Brain microvascular endothelial cell (primary cell): ENCODE data around the gene ARHGAP32.
"Not testable (repeated sequence)": the region's sequence is repeated elsewhere in the genome, so short reads cannot be mapped to it uniquely, and the experiment has no call there.

ENCODE experiments used
- DNase-seq: peaks from one replicate; pipeline ENCODE4 v3.0.0-alpha.2; 2020
- H3K27ac ChIP-seq: fragments of 250-450 bp; sonication (Bioruptor Pico); 2 replicates; pipeline ENCODE4 v1.5.1; 2020; ENCODE audit warnings: mild to moderate bottlenecking, moderate library complexity
- H3K27me3 ChIP-seq: fragments of 250-450 bp; sonication (Bioruptor Pico); replicated peaks from 2 replicates; pipeline ENCODE4 v1.5.1; 2020; ENCODE audit warnings: mild to moderate bottlenecking
- H3K36me3 ChIP-seq: fragments of 250-450 bp; sonication (Bioruptor Pico); replicated peaks from 2 replicates; pipeline ENCODE4 v1.5.1; 2020; ENCODE audit warnings: mild to moderate bottlenecking
- H3K4me3 ChIP-seq: 2 replicates; pipeline ENCODE4 v1.5.1; 2011; ENCODE audit warnings: low read depth, mild to moderate bottlenecking, control low read depth, low read length, moderate library complexity
- in situ Hi-C: cut with HindIII; loops from 2 replicates; pipeline ENCODE4 v1.10.0; 2017; ENCODE audit warnings: low sequenced_read_pairs, low pct_ligation_motif_present
- TF ChIP-seq, protein P1 (sequence below): IDR thresholded peaks from 2 replicates; pipeline ENCODE4 v1.5.1; 2011; ENCODE audit warnings: low read depth, mild to moderate bottlenecking, moderate library complexity, low read length, control low read depth, inconsistent platforms; ENCODE audit errors: missing control alignments

Gene ARHGAP32

DNA sequence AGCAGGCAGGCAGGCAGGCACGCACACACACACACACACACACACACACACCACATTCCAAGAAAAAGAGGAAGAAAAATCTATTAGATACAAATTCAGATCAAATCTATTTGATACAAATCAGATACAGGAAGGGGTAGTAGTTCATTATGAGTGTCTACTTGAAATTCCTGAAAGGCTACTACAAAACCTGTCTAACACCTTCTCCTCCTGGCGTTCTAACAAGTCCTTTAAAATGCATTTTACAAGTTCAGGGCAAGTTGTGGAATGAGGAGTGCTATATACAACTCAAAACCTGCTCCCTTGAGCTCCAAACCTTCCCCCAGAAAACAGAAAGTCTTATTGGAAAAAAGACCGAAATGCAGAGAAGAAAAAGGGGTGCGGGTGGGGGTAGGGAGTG is 476 bp downstream of the ARHGAP32 start:
- DNase-seq, result no peak
- in situ Hi-C loops, result no loop called here
- Histone ChIP-seq H3K27me3 (no peaks in the 10 kb centered on the region), H3K27ac (no peak overlapping the region), H3K4me3 (no peak overlapping the region), H3K36me3 (no peaks in the 10 kb centered on the region)
- TF ChIP-seq, protein P1, sequence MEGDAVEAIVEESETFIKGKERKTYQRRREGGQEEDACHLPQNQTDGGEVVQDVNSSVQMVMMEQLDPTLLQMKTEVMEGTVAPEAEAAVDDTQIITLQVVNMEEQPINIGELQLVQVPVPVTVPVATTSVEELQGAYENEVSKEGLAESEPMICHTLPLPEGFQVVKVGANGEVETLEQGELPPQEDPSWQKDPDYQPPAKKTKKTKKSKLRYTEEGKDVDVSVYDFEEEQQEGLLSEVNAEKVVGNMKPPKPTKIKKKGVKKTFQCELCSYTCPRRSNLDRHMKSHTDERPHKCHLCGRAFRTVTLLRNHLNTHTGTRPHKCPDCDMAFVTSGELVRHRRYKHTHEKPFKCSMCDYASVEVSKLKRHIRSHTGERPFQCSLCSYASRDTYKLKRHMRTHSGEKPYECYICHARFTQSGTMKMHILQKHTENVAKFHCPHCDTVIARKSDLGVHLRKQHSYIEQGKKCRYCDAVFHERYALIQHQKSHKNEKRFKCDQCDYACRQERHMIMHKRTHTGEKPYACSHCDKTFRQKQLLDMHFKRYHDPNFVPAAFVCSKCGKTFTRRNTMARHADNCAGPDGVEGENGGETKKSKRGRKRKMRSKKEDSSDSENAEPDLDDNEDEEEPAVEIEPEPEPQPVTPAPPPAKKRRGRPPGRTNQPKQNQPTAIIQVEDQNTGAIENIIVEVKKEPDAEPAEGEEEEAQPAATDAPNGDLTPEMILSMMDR, result no peak

DNA sequence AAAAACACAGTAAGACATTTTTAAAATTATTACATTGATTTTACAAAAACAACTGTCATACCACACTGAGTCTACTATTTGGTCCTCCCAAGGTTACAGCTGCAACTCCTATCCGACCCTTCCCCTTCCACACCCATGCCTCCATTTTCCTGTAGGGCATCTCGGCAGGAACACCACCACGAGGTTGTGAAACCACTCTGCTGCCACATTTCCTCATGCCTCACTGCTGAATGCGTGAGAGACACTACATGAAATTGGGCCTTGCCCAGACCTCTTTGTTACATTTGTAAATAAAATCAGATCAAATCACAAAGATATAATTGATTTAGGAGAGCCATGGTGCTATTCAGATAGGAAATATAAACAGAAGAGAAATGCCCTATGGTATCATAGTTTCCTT is 2.0 kb downstream of the ARHGAP32 start:
- TF ChIP-seq, protein P1, result no peak
- in situ Hi-C loops, result no loop called here
- Histone ChIP-seq H3K27me3 (no peaks in the 10 kb centered on the region), H3K36me3 (no peaks in the 10 kb centered on the region), H3K27ac (no peak overlapping the region), H3K4me3 (no peak overlapping the region)
- no peak for DNase-seq

DNA sequence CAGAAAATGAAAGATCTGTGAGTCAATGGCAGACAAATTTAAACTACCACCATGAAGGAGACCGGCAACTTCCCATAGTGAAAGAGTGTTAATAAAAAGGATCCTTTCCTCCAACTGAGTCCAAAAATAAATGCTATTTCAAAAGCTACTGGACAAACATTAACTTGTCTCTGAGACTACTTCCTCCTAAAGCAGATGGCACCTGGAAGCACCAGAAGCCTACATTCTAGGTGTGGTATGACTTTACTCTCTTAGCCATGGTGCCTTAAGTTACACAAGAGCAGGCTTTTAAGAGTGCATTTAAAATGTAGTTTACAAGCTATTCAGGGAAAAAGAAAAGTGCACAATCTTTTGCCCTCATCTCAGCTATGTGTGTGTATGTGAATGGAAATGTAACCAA is 2.5 kb downstream of the ARHGAP32 start:
- Histone ChIP-seq H3K27ac (no peak overlapping the region), H3K36me3 (no peaks in the 10 kb centered on the region), H3K4me3 (no peak overlapping the region), H3K27me3 (no peaks in the 10 kb centered on the region)
- no peak for DNase-seq
- in situ Hi-C loops, result no loop called here
- TF ChIP-seq, protein P1, result no peak

DNA sequence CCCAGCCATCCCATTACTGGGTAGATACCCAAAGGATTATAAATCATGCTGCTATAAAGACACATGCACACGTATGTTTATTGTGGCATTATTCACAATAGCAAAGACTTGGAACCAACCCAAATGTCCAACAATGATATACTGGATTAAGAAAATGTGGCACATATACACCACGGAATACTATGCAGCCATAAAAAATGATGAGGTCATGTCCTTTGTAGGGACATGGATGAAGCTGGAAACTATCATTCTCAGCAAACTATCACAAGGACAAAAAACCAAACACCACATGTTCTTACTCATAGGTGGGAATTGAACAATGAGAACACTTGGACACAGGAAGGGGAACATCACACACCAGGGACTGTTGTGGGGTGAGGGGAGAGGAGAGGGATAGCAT is 7.0 kb downstream of the ARHGAP32 start:
- H3K36me3 ChIP-seq, in situ Hi-C loops, DNase-seq, H3K27me3 ChIP-seq, H3K4me3 ChIP-seq, H3K27ac ChIP-seq: not testable (repeated sequence)

DNA sequence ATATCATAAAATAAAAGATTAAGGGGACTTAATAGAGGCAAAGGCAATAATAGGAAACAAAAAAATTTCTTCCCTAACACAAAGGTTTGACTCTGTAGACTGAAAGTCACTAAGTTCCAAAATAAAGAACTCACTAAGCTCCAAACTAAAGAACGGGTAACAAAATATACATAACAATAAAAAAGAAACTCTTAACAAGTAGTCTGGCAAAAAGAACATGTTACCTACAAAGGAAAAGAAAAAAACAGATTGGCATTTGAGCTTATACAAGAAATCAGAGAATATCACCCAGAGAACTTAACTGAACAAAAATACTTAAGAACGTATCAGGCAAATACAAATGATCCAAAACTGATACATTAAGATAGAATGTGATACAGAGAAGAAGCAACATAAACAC is 7.5 kb downstream of the ARHGAP32 start:
- TF ChIP-seq, protein P1, result no peak
- Histone ChIP-seq H3K27ac (no peak overlapping the region), H3K36me3 (no peaks in the 10 kb centered on the region), H3K27me3 (no peaks in the 10 kb centered on the region), H3K4me3 (no peak overlapping the region)
- no peak for DNase-seq
- in situ Hi-C loops, result no loop called here

DNA sequence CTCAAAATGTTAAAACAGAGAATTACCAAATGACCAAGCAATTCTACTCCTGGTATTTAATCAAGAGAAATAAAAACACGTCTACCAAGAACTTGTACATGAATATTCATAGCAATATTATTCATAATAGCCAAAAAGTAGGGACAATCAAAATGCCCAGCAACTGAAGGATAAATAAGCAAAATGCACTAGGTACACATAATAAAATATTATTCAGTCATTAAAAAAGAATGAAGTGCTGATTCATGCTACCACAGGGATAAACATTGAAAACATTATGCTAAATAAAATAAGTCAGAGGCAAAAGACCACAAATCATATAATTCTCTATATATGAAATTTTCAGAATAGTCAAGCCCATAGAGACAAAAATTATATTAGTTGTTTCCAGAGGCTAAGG is 24.8 kb downstream of the ARHGAP32 start:
- in situ Hi-C loops, result no loop called here
- no peak overlapping the region for H3K27ac ChIP-seq
- TF ChIP-seq, protein P1, result no peak

DNA sequence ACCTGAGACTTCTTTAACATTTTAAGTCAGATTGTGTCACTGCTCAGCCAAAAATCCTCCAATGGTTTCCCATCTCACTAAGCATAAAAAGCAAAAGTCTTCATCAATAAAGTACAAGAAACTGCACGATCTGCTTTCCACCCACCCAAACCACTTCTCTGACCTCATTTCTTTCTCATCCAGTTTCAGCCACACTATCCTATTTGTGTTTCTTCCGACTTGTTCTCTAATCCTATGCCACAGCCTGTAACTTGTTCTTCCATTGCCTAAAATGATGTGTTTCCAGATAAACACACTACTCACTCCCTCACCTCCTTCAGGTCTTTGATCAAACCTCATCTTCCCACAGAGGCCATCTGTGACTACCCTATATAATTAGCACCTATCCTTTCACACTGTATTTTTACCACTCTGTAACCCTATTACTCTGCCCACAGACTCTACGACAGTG is 28.4 kb downstream of the ARHGAP32 start:
- Histone ChIP-seq H3K4me3 (no peak overlapping the region), H3K36me3 (no peaks in the 10 kb centered on the region), H3K27ac (no peak overlapping the region), H3K27me3 (no peaks in the 10 kb centered on the region)
- no peak for DNase-seq
- in situ Hi-C loops, result no loop called here
- TF ChIP-seq, protein P1, result no peak

More for the DNA sequence above, 24.8 kb downstream of the ARHGAP32 start:
- DNase-seq, result no peak
- H3K4me3 ChIP-seq, result no peak overlapping the region
- H3K36me3 ChIP-seq, result no peaks in the 10 kb centered on the region
- H3K27me3 ChIP-seq, result no peaks in the 10 kb centered on the region

DNA sequence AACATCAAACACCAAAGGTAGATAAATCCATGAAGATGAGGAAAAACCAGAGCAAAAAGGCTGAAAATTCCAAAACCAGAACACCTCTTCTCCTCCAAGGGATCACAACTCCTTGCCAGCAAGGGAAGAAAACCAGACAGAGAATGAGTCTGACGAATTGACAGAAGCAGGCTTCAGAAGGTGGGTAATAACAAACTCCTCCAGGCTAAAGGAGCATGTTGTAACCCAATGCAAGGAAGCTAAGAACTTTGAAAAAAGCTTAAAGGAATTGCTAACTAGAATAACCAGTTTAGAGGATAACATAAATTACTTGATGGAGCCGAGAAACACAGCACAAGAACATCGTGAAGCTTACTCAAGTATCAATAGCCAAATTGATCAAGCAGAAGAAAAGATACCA is 35.0 kb downstream of the ARHGAP32 start:
- H3K4me3 ChIP-seq, DNase-seq, in situ Hi-C loops, H3K36me3 ChIP-seq, H3K27me3 ChIP-seq, H3K27ac ChIP-seq: not testable (repeated sequence)
